Bronchial epithelial cell (primary cell): ENCODE data around the gene RAB40B. TPM values are rescaled to one million over a fixed set of nuclear protein-coding genes. Genes with fewer than 3 reads are reported as not detected.

Source experiments
- DNase-seq: peaks from one replicate; pipeline ENCODE4 v3.0.0-alpha.2; 2010; ENCODE audit warnings: low read depth
- FAIRE-seq: peaks from 2 replicates; lab custom pipeline; 2011; peaks lifted over from hg19 to GRCh38; lab: Jason Lieb, UNC
- H3K27me3 ChIP-seq: 2 replicates; pipeline ENCODE4 v1.5.1; 2011; ENCODE audit warnings: low read length; ENCODE audit not compliant: control insufficient read depth, insufficient read depth
- H3K36me3 ChIP-seq: 2 replicates; pipeline ENCODE4 v1.5.1; 2011; ENCODE audit warnings: low read length; ENCODE audit not compliant: control insufficient read depth, insufficient read depth
- H3K4me3 ChIP-seq: 2 replicates; pipeline ENCODE4 v1.5.1; 2011; ENCODE audit warnings: mild to moderate bottlenecking, low read depth, low read length, control low read depth
- CTCF ChIP-seq: IDR thresholded peaks from 2 replicates; pipeline ENCODE4 v1.5.1; 2011; ENCODE audit warnings: mild to moderate bottlenecking, moderate library complexity, low read length, control low read depth, inconsistent platforms; ENCODE audit not compliant: insufficient read depth, severe bottlenecking
- total RNA-seq: library from RNA; depleted of rRNA; stranded (reverse); fragments of >200 nt; gene quantifications from 2 replicates; pipeline ENCODE4 v1.2.1, GENCODE V29; 2014

Gene RAB40B
- total RNA-seq, 1 donor from 2014 or later: 3.4 TPM

GRCh38 chr17:82636626-82637598 lies 61.6 kb downstream of the RAB40B start:
- peaks cover 10% of the 10 kb centered on the region for H3K36me3 ChIP-seq
- FAIRE-seq: peak; percentile 40
- TF ChIP-seq CTCF: no peak
- no peak overlapping the region for H3K4me3 ChIP-seq
- no peaks in the 10 kb centered on the region for H3K27me3 ChIP-seq
- DNase-seq: peak; percentile 87

- DNase-seq: no peak
- FAIRE-seq: no peak
- Histone ChIP-seq H3K36me3 (peaks cover 18% of the 10 kb centered on the region), H3K27me3 (no peaks in the 10 kb centered on the region), H3K4me3 (no peak overlapping the region)
- TF ChIP-seq CTCF: no peak
Observed at GRCh38 chr17:82633343-82633742, 65.2 kb downstream of the RAB40B start.

GRCh38 chr17:82632451-82632850 lies 66.0 kb downstream of the RAB40B start:
- H3K27me3 ChIP-seq: no peaks in the 10 kb centered on the region
- H3K4me3 ChIP-seq: no peak overlapping the region
- FAIRE-seq (no peak), DNase-seq (no peak)
- peaks cover 18% of the 10 kb centered on the region for H3K36me3 ChIP-seq
- TF ChIP-seq CTCF: no peak

- H3K4me3 ChIP-seq: no peak overlapping the region
- H3K36me3 ChIP-seq: peaks cover 24% of the 10 kb centered on the region
- TF ChIP-seq CTCF: no peak
- FAIRE-seq (no peak), DNase-seq (no peak)
- no peaks in the 10 kb centered on the region for H3K27me3 ChIP-seq
Observed at GRCh38 chr17:82631544-82631943, 67.0 kb downstream of the RAB40B start.

GRCh38 chr17:82630212-82630611 lies 68.3 kb downstream of the RAB40B start:
- TF ChIP-seq CTCF: no peak

GRCh38 chr17:82629748-82630147 lies 68.8 kb downstream of the RAB40B start:
- Histone ChIP-seq H3K27me3 (no peaks in the 10 kb centered on the region), H3K36me3 (peaks cover 28% of the 10 kb centered on the region), H3K4me3 (no peak overlapping the region)
- DNase-seq (no peak), FAIRE-seq (no peak)
- TF ChIP-seq CTCF: no peak

More at GRCh38 chr17:82630212-82630611, 68.3 kb downstream of the RAB40B start:
- Histone ChIP-seq H3K36me3 (peaks cover 24% of the 10 kb centered on the region), H3K4me3 (no peak overlapping the region), H3K27me3 (no peaks in the 10 kb centered on the region)
- FAIRE-seq (no peak), DNase-seq (no peak)
